Measurements from ENCODE around the gene TAS2R60.
"Not testable (repeated sequence)": the region's sequence is repeated elsewhere in the genome, so short reads cannot be mapped to it uniquely, and the experiment has no call there.

Gene TAS2R60

DNA sequence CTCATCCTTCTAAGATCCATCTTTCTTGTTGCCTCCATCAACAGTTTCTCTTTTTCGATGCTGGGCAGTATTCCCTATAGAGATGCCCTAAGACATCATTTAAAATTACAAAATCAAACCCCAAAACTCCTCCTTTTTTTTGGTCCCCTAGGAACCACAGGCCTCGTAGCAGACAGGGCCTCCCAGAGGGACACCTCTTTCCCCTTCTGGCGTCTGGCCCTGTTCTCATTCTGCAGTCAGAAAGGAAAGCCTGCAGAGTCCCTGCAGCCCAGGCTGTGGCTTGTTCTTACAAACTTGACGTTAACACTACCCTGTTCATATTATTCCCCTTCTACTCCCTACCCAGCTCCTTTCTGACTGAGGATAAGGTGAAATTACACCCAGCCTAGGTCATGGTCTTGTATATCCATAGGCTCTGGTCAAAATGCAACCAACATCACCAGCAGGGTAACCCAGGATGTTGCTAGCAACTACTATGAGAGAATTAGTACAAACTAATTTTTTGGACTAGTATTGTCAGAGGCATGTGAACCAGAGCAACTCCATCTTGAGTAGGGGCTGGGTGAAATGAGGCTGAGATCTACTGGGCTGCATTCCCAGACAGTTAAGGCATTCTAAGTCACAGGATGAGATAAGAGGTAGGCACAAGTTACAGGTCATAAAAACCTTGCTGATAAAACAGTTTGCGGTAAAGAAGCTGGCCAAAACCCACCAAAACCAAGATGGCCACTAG is 31.1 kb upstream of the TAS2R60 start:
- no peak for DNase-seq

- no peak for DNase-seq
Observed at GRCh38 chr7:143413123-143413522, 30.1 kb upstream of the TAS2R60 start.

DNA sequence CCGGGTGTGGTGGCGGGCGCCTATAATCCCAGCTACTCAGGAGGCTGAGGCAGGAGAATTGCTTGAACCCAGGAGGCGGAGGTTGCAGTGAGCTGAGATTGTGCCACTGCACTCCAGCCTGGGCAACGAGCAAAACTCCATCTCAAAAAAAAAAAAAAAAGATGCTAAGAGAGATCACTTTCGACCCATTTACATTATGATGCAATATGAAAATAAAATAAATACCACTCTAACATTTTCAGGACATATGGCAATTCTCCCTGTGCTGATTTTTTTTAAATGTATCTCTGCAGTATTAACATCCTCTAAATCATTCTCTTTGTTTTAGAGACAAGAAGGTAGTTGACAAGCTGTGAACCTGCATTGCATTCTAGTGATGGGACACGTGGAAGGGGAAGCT is 28.0 kb upstream of the TAS2R60 start:
- DNase-seq = not testable (repeated sequence)

DNA sequence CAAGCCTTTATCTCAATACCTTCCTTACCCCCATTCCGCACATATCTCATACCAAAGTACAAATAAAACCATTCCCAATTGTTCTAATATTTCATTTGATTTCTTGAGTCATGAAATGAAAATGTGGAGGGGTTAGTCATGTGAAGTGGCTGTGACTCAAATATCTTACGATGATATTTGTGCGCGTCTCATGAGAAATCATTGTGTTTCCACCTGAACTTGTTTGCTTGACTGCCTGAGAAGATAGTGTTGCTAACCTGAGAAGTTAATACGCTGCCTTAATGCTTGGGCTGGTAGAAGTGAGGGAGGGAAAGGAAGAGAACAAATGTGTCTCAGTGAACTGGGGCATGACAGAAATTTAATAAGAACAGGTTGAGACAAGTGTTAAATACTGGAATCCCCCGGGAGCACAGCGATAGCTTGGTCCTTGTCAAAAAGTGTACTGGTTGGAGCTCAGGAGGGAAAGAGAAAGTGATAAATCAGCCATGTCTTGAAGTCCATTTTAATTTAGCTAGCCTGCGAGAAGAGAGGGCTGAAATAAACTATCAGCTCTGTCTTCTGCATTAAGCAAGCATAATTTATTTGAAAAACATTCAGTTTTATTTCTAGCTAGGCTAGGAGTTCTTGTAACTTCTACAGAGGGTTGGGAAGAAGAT is 27.4 kb upstream of the TAS2R60 start:
- no peak for DNase-seq

DNA sequence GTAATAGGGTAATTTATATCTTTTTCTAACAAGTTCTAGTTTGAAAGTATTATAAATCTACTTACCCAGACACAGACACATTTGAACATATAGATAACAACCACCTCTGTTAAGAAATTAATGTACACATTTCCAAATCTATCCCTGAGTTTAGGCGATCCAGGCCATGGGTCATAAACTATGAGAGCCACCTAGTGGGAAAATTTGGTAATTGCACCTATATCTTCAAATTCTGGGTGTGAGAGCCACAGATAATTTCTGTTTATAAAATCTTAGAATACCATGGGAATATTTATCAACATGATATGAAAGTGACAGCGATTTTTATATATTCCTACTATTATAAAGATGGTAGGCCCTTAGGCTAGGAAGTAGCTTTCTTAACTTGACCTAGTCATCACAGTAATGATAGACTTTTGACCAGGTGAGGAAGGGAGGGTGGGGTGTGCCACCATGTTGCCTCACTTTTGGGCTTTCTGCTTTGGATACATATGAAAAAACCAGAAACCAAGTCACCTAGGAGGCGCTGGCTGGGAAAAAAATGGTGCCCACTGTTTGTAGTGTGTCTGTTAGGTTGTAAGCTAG is 26.6 kb upstream of the TAS2R60 start:
- no peak for DNase-seq

DNA sequence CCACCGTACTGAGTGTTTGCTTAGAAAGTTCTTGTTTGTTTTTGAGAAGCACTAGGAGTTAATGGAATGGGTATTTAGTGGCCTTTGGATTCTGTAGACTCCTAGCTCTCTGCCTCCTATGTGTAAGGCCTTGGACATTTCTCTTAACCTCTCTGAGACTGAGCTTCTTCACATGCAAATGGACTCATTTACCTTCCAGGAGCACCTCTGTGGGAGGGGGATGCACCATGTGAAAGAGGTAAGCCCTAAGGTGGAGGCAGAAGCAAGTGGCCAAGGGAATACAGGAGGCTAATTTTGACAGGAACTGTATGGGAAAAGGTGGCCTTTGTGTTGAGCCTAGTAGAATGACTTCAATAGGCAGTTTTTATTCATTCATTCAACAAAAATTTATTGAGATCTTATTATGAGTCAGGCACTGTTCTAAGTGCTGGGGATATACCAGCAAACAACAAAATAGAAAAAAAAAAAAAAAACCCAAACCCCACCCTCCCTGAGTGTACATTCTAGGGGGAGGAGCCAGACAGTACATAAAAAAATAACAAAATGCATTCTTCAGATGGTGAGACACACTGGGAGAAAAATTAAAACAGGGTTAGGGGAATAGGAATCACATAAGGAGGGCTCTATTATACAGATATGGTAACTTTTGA is 25.4 kb upstream of the TAS2R60 start:
- DNase-seq = no peak

- no peak for DNase-seq
Observed at GRCh38 chr7:143418681-143419458, 24.4 kb upstream of the TAS2R60 start.

DNA sequence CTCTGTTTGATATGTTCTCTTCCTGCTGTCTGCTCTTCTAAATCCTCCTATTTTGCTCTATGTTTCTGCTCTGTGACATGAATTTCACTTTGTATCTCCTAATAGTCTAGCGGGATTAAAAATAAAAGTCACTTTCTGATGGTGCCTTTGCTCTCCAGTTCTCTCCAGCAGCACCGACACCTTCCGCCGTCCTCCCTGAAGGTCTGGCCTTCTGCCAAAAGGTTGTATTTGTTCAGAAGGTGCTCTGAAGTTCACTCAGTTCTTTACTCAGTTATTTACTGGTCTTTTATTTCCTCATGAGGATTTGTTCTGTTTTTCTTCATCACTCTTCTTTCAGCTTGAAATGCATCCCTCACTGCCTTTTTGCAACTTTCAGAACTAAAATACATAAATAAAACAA is 23.4 kb upstream of the TAS2R60 start:
- no peak for DNase-seq

DNA sequence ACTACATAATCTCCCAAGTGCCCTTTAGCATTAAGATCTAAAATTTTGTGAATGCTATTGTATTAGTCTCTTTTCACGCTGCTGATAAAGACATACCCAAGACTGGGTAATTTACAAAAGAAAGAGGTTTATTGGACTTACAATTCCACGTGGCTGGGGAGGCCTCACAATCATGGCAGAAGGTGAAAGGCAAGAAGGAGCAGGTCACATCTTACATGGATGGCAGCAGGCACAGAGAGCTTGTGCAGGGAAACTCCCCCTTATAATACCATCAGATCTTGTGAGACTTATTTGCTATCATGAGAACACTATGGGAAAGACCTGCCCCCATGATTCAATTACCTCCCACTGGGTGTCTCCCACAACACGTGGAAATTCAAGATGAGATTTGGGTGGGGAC is 22.6 kb upstream of the TAS2R60 start:
- DNase-seq = not testable (repeated sequence)

DNA sequence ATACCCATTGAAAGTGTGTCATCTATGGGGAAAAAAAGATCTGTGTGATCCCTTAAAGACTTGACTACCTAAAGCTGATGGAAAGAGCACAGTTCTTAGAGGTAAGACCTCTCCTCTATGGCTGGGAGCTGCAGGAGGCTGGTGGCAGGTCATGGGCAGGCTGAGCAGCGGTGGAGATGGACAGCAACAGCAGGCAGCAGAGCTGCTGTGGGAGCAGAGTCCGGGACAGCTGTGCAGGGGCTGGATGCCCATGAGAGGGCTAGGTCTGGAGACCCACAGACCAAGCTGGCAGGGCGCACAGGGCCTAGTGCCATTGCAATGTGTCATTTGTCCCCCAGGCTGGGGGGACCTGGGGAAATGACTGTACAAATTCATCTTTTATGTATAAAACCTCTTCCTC is 21.2 kb upstream of the TAS2R60 start:
- no peak for DNase-seq

GRCh38 chr7:143424476-143424875 is 18.8 kb upstream of the TAS2R60 start:
- DNase-seq = not testable (repeated sequence)

GRCh38 chr7:143426479-143427142 is 16.6 kb upstream of the TAS2R60 start:
- DNase-seq = no peak

DNA sequence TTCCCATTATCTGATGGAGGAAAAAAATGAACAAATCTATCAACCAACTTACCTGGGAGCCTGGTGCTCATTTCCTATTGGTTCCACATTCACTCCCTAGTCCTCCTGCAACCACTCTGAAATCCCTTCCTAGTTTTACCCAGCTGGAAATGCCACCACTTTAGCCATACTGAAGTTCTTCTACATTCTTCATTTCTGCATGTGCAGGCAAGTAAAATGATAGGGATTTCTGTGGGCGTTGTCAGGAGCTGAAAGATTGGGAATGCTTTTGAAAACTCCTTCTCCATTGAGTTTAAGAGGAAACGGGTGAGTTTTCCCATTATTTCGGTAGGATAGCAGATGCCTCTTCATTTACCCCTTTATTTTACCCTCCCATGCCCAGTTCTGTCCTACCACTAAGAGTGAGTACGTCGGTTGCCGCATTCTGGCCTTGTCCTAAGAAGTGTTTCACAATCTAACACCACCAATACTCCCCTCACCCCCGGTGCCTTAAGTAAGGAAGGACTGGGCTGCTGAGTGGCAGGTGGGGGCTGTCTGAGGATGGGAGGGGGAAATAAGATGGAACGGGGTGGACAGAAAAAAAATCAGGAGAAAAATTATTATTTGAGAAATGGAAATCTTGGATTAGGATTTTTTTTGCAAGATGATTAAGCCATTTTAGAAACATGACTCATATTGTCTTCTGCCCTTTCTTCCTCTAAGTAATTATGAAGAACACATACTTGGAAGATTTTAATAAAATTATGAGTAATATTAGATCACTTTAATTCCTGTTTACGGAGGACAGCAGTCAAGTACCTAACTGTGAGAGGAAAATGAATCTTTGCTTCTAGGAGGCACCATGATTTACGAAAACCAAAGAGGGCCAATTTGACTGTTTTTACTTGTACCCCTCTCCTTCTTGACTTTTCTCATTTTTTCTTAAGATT is 13.2 kb upstream of the TAS2R60 start:
- DNase-seq = no peak

GRCh38 chr7:143431109-143431508 is 12.1 kb upstream of the TAS2R60 start:
- no peak for DNase-seq

DNA sequence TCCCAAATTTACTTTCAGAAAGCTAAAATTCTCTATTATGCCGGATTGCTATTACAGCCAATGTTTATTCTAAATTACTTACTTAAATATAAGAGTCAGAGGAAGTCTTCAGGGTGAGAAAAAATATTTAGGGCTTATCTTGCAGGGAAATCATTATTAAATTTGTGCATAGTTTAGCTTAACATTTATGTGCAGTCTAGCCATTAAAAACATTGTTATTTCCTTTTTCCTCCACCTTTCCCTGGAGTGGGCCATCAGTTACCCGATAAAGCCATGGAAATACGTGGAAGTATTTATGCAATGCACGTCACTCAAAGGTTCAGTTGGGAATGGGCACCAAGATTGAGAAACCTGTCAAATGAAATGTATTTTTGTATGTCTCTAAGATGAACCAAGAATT is 9.5 kb upstream of the TAS2R60 start:
- no peak for DNase-seq

DNA sequence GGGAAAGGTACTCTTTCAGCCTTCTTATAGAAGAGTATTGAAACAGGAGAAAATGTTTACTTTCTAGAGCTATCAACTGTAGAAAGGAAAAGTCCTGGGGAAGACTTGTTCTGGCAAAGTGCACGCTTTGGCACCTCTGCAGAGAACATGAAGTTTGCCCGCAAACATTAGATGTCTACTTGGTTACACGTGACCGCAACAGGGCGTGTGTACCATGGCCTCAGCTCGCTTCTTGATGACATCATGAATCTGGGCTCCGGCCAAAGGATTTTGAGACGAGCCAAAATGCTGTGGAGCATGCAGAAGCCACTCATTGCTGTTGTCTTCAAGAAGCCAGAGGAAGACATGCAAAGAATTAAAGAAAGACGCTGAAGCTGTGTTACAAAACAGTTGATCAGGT is 8.6 kb upstream of the TAS2R60 start:
- DNase-seq = no peak

DNA sequence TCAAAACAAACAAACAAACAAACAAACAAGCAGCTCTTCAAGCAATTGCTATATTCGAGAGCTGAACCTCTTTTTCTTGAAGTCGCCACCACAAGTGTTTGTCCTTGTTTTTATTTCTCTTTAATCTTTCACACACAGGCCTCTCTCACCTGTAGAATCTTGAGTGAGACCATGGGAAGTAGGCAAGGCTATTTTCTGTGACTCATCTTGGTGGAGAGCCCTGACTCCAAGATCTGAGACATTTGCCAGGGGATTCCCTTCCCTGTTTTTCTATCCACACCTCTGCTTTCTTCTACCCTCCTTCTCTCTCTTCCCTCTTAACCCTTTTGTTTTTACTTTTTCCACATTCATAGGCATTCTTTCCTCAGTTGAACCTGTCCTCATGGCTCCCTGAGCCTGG is 8.0 kb upstream of the TAS2R60 start:
- DNase-seq = no peak

DNA sequence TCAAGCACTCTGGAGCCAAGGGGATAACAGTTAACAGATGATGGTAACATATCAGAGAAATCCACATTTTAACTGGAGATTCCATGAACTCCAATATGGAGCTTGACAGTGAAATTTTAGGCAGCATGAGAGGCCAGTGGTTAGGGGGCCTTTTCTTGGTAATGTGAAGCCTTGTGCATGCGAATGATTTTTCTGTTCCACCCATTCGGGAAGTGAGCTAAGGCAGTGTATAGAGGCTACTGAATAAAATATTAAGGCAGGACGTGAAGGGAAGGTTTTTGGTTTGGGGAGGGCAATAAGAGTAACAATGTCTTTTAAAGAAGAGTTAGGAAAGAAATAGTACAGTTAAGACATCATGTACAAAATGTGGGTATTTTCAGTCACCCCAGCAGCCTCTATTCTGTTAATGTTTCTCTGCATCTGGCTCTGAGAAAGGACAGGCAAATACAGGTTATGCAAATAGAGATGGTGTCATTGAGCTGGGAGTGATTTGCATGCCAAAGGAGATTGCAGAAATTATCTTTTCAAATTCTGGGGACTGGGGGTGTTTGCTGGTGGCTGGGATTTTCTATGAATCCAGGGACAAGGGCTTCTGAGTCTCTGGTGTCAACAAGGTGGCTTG is 6.8 kb upstream of the TAS2R60 start:
- DNase-seq = no peak

- DNase-seq = no peak
Observed at GRCh38 chr7:143437578-143437977, 5.7 kb upstream of the TAS2R60 start.

DNA sequence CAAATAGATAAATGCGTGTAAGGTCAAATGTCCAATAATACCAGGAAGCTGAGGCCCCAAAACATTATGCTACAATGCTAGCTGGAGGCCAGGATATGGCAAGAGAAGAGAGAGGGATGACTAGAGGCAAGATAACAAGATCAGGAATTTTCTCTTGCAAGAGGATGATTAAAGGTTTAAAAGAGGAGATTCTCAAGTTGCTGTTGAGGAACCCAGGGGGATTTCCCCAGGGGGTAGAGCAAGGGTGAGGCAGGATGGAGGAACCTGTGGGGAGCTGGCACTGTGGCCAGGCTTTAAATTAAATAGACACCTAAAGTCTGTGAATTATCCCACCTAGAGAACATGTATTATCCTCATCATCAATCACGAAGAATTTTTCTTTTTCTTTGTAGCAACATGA is 3.4 kb upstream of the TAS2R60 start:
- no peak for DNase-seq

All from effector CD8-positive, alpha-beta T cell (primary cell).